Testis (tissue), 2 donors: ENCODE data around the gene SGPL1.

Experiments
- CTCF ChIP-seq, 3 experiments: fragments of 450-650 bp in 2 of 3; fragments of 200-600 bp in 1 of 3; sonication (generic) in 1 of 3; IDR thresholded peaks; one replicate each; pipeline ENCODE4 v1.5.1; 2016 to 2019; ENCODE audit warnings: antibody characterized with exemption in 3 of 3, mild to moderate bottlenecking in 2 of 3, moderate library complexity in 1 of 3
- POLR2A ChIP-seq: fragments of 450-650 bp; IDR thresholded peaks from one replicate; pipeline ENCODE4 v1.6.1; 2017; ENCODE audit warnings: antibody characterized with exemption, mild to moderate bottlenecking, moderate library complexity

DNA sequence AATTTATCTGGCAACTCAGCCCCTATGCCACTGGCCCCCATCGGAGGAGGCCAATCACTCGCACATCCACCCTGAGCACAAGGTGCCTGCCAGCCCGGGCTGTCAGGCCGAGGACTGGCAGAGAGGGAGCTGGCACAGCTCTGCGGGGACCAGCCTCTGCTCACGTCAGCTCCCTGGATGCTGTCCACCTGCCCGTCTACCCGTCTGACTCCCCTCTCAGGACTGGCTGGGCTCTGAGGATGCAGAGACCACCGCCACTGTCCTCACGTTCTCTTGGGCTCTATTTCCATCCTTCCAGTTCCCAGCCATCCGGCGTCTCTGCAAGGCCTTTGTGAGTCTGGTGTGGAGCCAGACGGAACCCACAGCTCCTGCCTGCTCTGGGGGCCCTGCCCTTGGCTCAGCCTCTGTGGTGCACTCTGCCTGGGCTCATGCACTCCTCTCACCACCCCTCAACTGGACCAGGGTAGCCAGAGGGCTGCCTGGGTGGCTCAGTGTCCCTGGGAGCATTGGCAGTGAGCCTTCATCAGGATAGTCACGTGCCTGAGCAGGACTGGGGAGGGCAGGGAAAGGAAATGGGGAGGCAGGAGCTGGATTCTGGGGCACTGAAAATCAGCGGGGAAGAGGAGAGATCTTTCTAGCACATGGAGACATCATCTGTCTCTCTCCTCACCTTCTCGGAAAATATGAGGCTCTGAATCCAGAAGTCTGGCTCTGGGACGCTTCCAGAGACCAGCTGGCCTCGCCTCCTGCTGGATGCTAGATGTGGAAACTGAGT, 110.7 kb downstream of the SGPL1 start:
- TF ChIP-seq CTCF (IDR thresholded peaks at IDR 0.05) = no peak
- no peak for TF ChIP-seq POLR2A
